BJ (cell line): ENCODE measurements around the gene PCDHGB4. TPM values are rescaled to one million over a fixed set of nuclear protein-coding genes. Genes with fewer than 3 reads are reported as not detected.

Experiments used
- CTCF ChIA-PET: fragments of 350-600 bp; formaldehyde crosslinking; extraction: SDS; loops from one replicate; lab custom pipeline; 2021; ENCODE audit warnings: antibody characterized with exemption, inconsistent platforms; lab: Yijun Ruan, JAX
- POLR2A ChIA-PET: fragments of 300-600 bp; sonication (Branson Sonifier 250); formaldehyde crosslinking; extraction: SDS; loops from one replicate; lab custom pipeline; 2021; ENCODE audit warnings: antibody characterized with exemption; lab: Charles Lee
- DNase-seq: peaks from one replicate; pipeline ENCODE4 v3.0.0-alpha.2; 2011; ENCODE audit warnings: low read depth
- H3K27me3 ChIP-seq: 2 replicates; pipeline ENCODE4 v1.6.0; 2011; ENCODE audit warnings: low read length; ENCODE audit not compliant: control insufficient read depth, insufficient read depth
- H3K36me3 ChIP-seq: 2 replicates; pipeline ENCODE4 v1.5.1; 2011; ENCODE audit warnings: low read length; ENCODE audit not compliant: control insufficient read depth, insufficient read depth
- H3K4me3 ChIP-seq: 2 replicates; pipeline ENCODE4 v1.5.1; 2011; ENCODE audit warnings: low read depth, mild to moderate bottlenecking, control low read depth, low read length
- CTCF ChIP-seq: IDR thresholded peaks from 2 replicates; pipeline ENCODE4 v1.5.1; 2011; ENCODE audit warnings: low read depth, mild to moderate bottlenecking, control low read depth, inconsistent platforms, low read length, moderate library complexity; ENCODE audit not compliant: insufficient read depth
- polyA plus RNA-seq: library from polyadenylated mRNA; depleted of rRNA; stranded (reverse); fragments of >200 nt; gene quantifications from 2 replicates; pipeline ENCODE4 v1.2.3, GENCODE V29; 2011

PCDHGB4 gene
- polyA plus RNA-seq, 1 experiment = 11.8 TPM

- TF ChIP-seq CTCF = peak; percentile 68
- ChIA-PET CTCF (interaction anchor here (0.8 to 1.6 kb wide), 8 partner anchors 12 to 183 kb away, joined by 3 to 11 read pairs (median 4); partner anchors contain the start of genes PCDHGA2, PCDHGA5, PCDHGB5 and TAF7), POLR2A (interaction anchor here (0.6 kb wide), 1 partner anchor 135 kb away, joined by 8 read pairs; no protein-coding TSS in a partner anchor)
- Histone ChIP-seq H3K27me3 (no peaks in the 10 kb centered on the region), H3K4me3 (peak within 1 kb of the TSS; percentile 54), H3K36me3 (no peaks in the 10 kb centered on the region; the same call in 1 of the 2 replicates)
- no peak for DNase-seq
Observed at GRCh38 chr5:141382469-141383294, 4.8 kb upstream of the PCDHGB4 start, which contains the start of gene PCDHGA7. TSS of gene PCDHGA7 (plus strand) at chr5:141382742. CDS start at chr5:141382900, 158 bp downstream.

DNA sequence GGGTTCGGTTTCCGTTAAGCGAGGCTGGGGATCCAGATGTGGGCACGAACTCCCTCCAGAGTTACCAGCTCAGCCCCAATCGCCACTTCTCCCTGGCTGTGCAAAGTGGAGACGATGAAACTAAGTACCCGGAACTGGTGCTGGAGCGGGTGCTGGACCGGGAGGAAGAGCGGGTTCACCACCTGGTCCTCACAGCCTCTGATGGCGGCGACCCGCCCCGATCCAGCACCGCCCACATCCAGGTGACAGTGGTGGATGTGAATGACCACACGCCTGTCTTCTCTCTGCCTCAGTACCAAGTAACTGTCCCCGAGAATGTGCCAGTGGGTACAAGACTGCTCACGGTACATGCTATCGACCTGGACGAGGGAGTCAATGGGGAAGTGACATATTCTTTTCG lies 4.2 kb upstream of the PCDHGB4 start:
- H3K27me3 ChIP-seq = no peaks in the 10 kb centered on the region
- no peak for DNase-seq
- ChIA-PET CTCF (interaction anchor here (0.8 to 1.6 kb wide), 8 partner anchors 12 to 183 kb away, joined by 3 to 11 read pairs (median 4); partner anchors contain the start of genes PCDHGA2, PCDHGA5, PCDHGB5 and TAF7), POLR2A (interaction anchor here (0.6 kb wide), 1 partner anchor 135 kb away, joined by 8 read pairs; no protein-coding TSS in a partner anchor)
- TF ChIP-seq CTCF = no peak
- no peaks in the 10 kb centered on the region; the same call in 1 of the 2 replicates for H3K36me3 ChIP-seq
- peak overlapping the region; percentile 54 for H3K4me3 ChIP-seq

DNA sequence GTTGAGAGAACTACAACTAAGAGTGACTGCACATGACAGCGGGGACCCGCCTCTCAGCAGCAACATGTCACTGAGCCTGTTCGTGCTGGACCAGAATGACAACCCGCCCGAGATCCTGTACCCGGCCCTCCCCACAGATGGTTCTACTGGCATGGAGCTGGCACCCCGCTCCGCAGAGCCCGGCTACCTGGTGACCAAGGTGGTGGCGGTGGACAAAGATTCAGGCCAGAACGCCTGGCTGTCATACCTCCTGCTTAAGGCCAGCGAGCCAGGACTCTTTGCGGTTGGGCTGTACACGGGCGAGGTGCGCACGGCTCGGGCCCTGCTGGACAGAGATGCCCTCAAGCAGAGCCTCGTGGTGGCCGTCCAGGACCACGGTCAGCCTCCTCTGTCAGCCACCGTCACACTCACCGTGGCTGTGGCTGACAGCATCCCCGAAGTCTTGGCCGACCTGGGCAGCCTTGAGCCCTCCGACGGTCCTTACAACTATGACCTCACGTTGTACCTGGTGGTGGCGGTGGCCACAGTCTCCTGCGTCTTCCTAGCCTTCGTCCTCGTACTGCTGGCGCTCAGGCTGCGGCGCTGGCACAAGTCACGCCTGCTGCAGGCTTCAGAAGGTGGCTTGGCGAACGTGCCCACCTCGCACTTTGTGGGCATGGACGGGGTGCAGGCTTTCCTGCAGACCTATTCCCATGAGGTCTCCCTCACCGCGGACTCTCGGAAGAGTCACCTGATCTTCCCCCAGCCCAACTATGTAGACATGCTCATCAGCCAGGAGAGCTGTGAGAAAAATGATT lies 2.8 kb upstream of the PCDHGB4 start:
- CTCF ChIA-PET = interaction anchor here (4.1 kb wide), 1 partner anchor 14 kb away, joined by 16 read pairs; the partner anchor contains the start of gene PCDHGB3
- DNase-seq = no peak
- TF ChIP-seq CTCF = no peak
- no peaks in the 10 kb centered on the region for H3K27me3 ChIP-seq
- H3K36me3 ChIP-seq = no peaks in the 10 kb centered on the region; the same call in 1 of the 2 replicates
- H3K4me3 ChIP-seq = no peak overlapping the region
- POLR2A ChIA-PET = no interaction called here

GRCh38 chr5:141388661-141389060 lies 1.2 kb downstream of the PCDHGB4 start:
- ChIA-PET POLR2A (no interaction called here), CTCF (interaction anchor here (1.0 to 4.1 kb wide), 5 partner anchors 11 to 175 kb away, joined by 3 to 16 read pairs (median 4); partner anchors contain the start of genes PCDHGA10, PCDHGA11 and PCDHGB3)
- Histone ChIP-seq H3K4me3 (no peak overlapping the region), H3K27me3 (no peaks in the 10 kb centered on the region), H3K36me3 (peaks cover 2% of the 10 kb centered on the region; the same call in 1 of the 2 replicates)
- TF ChIP-seq CTCF = no peak
- no peak for DNase-seq
